ENCODE measurements around the gene CNPY1.
"Not testable (repeated sequence)": the region's sequence is repeated elsewhere in the genome, so short reads cannot be mapped to it uniquely, and the experiment has no call there.

CNPY1 gene

GRCh38 chr7:155530601-155531000 lies 15.8 kb downstream of the CNPY1 start:
- no peak for DNase-seq

- DNase-seq, result no peak
These were observed 16.5 kb downstream of the CNPY1 start for GRCh38 chr7:155529845-155530244.

- no peak for DNase-seq
These were observed 17.0 kb downstream of the CNPY1 start for GRCh38 chr7:155529346-155529745.

GRCh38 chr7:155527664-155528063 lies 18.7 kb downstream of the CNPY1 start:
- no peak for DNase-seq

- DNase-seq, result no peak
These were observed 20.1 kb downstream of the CNPY1 start for GRCh38 chr7:155526225-155526624.

- DNase-seq, result no peak
These were observed 22.3 kb downstream of the CNPY1 start for GRCh38 chr7:155524018-155524556.

GRCh38 chr7:155523168-155523675 lies 23.1 kb downstream of the CNPY1 start:
- DNase-seq, result no peak

- DNase-seq, result no peak
These were observed 24.5 kb downstream of the CNPY1 start for GRCh38 chr7:155521743-155522398.

- no peak for DNase-seq
These were observed 25.2 kb downstream of the CNPY1 start for GRCh38 chr7:155521007-155521742.

- DNase-seq, result no peak
These were observed 26.2 kb downstream of the CNPY1 start for GRCh38 chr7:155520114-155520513.

- not testable (repeated sequence) for DNase-seq
These were observed 27.0 kb downstream of the CNPY1 start for GRCh38 chr7:155519358-155519757.

GRCh38 chr7:155518633-155519032 lies 27.7 kb downstream of the CNPY1 start:
- DNase-seq, result no peak

- DNase-seq, result no peak
These were observed 28.4 kb downstream of the CNPY1 start for GRCh38 chr7:155517969-155518368.

GRCh38 chr7:155517452-155517851 lies 28.9 kb downstream of the CNPY1 start:
- DNase-seq, result no peak

GRCh38 chr7:155516466-155516865 lies 29.9 kb downstream of the CNPY1 start:
- no peak for DNase-seq

GRCh38 chr7:155515318-155515717 lies 31.0 kb downstream of the CNPY1 start:
- no peak for DNase-seq

- no peak for DNase-seq
These were observed 32.1 kb downstream of the CNPY1 start for GRCh38 chr7:155514296-155514695.

- DNase-seq, result no peak
These were observed 32.6 kb downstream of the CNPY1 start for GRCh38 chr7:155513543-155514285.

GRCh38 chr7:155512246-155512887 lies 34.0 kb downstream of the CNPY1 start:
- DNase-seq, result no peak

GRCh38 chr7:155511702-155511996 lies 34.7 kb downstream of the CNPY1 start:
- DNase-seq, result no peak

GRCh38 chr7:155510975-155511701 lies 35.2 kb downstream of the CNPY1 start:
- no peak for DNase-seq

All from CD4-positive, alpha-beta T cell treated with Interleukin-10 for 1 hour (primary cell).